Upper lobe of left lung (tissue), 6 donors: Measurements from ENCODE around the gene TRAF2. TPM values are rescaled to one million over a fixed set of nuclear protein-coding genes. Genes with fewer than 3 reads are reported as not detected.

Experiments
- ATAC-seq, 2 donors: fragments of 200-7000 bp; cut with Tn5 transposase; one replicate each; pipeline ENCODE4 v1.9.1; 2022; ENCODE audit warnings: mild to moderate bottlenecking in 2 of 2, moderate library complexity in 2 of 2; ENCODE audit not compliant: low FRiP score in 2 of 2
- DNase-seq, 2 donors: peaks; one replicate each; pipeline ENCODE4 v3.0.0-alpha.2; 2019 to 2020
- H3K27ac ChIP-seq, 4 donors: fragments of 200-600 bp; sonication (generic); one replicate each; pipeline ENCODE4 v1.5.1; 2016 to 2019
- H3K27me3 ChIP-seq, 4 donors: fragments of 200-600 bp; sonication (generic); one replicate each; pipeline ENCODE4 v1.5.1; 2017 to 2019
- H3K36me3 ChIP-seq, 4 donors: fragments of 200-600 bp; sonication (generic); one replicate each; pipeline ENCODE4 v1.5.1; 2016 to 2019
- H3K4me1 ChIP-seq, 4 donors: fragments of 200-600 bp; sonication (generic); one replicate each; pipeline ENCODE4 v1.5.1; 2018 to 2019
- H3K4me3 ChIP-seq, 4 donors: fragments of 200-600 bp; sonication (generic); one replicate each; pipeline ENCODE4 v1.5.1; 2017 to 2019; ENCODE audit warnings: mild to moderate bottlenecking in 2 of 4, moderate library complexity in 1 of 4
- H3K9me3 ChIP-seq, 4 donors: fragments of 200-600 bp; sonication (generic); one replicate each; pipeline ENCODE4 v1.5.1; 2018 to 2019
- CTCF ChIP-seq, 6 experiments: fragments of 450-650 bp in 4 of 6; fragments of 200-600 bp in 2 of 6; sonication (generic) in 2 of 6; IDR thresholded peaks; one replicate each; pipeline ENCODE4 v1.5.1; 2016 to 2019; ENCODE audit warnings: antibody characterized with exemption in 6 of 6
- EP300 ChIP-seq, 4 donors: sonication (generic); formaldehyde crosslinking; IDR thresholded peaks; one replicate each; pipeline ENCODE4 v1.5.1; 2017; ENCODE audit warnings: antibody characterized with exemption in 4 of 4, control low read depth in 2 of 4
- POLR2A ChIP-seq, 4 donors: fragments of 450-650 bp; IDR thresholded peaks; one replicate each; pipeline ENCODE4 v1.5.1; 2016 to 2017; ENCODE audit warnings: antibody characterized with exemption in 4 of 4, mild to moderate bottlenecking in 2 of 4
- POLR2AphosphoS5 ChIP-seq, 2 donors: sonication (generic); formaldehyde crosslinking; IDR thresholded peaks; one replicate each; pipeline ENCODE4 v1.5.1; 2017; ENCODE audit warnings: antibody characterized with exemption in 2 of 2
- WGBS, 2 donors: methylation state at CpG; one replicate each; pipeline ENCODE4 v1.1.5; 2017 to 2018; 5-methylcytosine and 5-hydroxymethylcytosine counted together
- total RNA-seq, 6 donors: library from RNA; depleted of rRNA in 4 of 6; stranded (reverse); fragments of >200 nt in 4 of 6; gene quantifications; one replicate each; pipeline versions ENCODE4 v1.1.0 to v1.2.1, GENCODE V29; 2016 to 2021
- donor health status: DM: no; HTN: no; CAD: no; lungs with moderate emphysema.
- donor health status: DM: no; HTN: yes; CAD: no; lungs with severe emphysema.

TRAF2 gene
- total RNA-seq, 6 donors from 2014 or later, result 10.6 to 20.8 (median 13.4) TPM

DNA sequence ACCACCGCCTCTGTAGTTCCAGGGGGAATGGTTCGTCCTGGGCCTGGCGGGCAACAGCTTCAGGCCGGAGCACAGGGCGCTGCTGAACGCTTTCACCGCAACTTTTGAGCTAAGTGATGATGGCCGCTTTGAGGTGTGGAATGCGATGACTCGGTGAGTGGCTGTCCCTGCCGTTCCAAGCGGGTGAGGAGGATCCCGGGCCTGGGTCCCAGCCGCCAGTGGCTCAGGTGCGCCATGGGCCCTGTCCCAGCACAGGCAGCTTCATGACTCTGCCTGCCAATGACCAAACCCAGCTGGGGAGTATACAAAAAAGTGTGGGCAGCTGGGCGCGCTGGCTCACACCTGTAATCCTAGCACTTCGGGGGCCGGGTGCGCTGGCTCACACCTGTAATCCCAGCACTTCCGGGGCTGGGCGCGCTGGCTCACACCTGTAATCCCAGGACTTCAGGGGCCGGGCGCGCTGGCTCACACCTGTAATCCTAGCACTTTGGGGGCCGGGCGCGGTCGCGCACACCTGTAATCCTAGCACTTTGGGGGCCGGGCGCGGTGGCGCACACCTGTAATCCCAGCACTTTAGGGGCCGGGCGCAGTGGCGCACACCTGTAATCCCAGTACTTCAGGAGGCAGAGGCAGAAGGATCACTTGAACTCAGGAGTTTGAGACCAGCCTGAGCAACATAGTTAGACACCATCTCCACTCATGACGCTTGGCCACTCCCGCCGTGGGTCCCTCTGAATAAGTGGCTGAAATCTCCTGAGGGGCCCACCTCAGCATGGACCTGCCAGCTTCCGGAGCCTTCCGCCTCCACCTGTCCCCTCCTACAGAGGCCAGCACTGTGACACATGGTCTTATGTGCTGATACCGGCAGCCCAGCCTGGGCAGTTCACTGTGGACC lies 66.8 kb downstream of the TRAF2 start:
- WGBS, 2 donors, result 90 to 92% methylated on average over 23 to 40 of the region's 44 CpGs
- TF ChIP-seq EP300 (IDR thresholded peaks at IDR 0.05) (no peak), POLR2A (IDR thresholded peaks at IDR 0.05) (no peak), CTCF (IDR thresholded peaks at IDR 0.05) (no peak), POLR2AphosphoS5 (IDR thresholded peaks at IDR 0.05) (no peak)
- H3K27ac ChIP-seq, result no peak overlapping the region
- peak in 1 of 2 donors; percentile 78 for DNase-seq
- H3K4me3 ChIP-seq, result no peak overlapping the region
- no peaks in the 10 kb centered on the region for H3K27me3 ChIP-seq
- ATAC-seq, result no peak
- no peaks in the 10 kb centered on the region for H3K36me3 ChIP-seq
- peaks cover 19 to 26% (median 21%) of the 10 kb centered on the region in 4 donors for H3K4me1 ChIP-seq
- no peaks in the 10 kb centered on the region for H3K9me3 ChIP-seq

DNA sequence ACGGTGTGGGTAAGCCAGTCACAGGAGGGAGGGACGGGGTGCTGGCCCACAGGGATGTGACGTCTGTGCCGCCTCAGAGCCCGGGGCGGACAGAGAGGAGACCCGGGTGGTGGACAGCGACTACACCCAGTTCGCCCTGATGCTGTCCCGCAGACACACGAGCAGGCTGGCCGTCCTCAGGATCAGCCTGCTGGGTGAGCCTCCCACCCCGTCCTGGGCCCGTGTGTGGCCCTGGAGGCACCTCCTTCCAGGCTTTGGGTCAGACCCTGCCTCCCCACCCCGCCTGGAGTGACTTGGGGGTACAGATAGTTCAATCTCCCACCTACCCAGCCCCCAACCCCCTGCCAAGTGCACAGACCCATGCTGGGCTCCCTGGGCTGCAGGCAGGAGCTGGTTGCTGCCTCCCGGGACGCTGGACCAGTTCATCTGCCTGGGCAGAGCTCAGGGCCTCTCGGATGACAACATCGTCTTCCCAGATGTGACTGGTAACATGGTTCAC lies 67.5 kb downstream of the TRAF2 start:
- no peak for TF ChIP-seq CTCF (IDR thresholded peaks at IDR 0.05)
- TF ChIP-seq EP300 (IDR thresholded peaks at IDR 0.05), result no peak
- TF ChIP-seq POLR2A (IDR thresholded peaks at IDR 0.05), result no peak
- no peak for TF ChIP-seq POLR2AphosphoS5 (IDR thresholded peaks at IDR 0.05)
- peaks cover 12 to 19% (median 17%) of the 10 kb centered on the region in 4 donors for H3K4me1 ChIP-seq
- ATAC-seq (no peak), DNase-seq (no peak)
- no peaks in the 10 kb centered on the region for H3K27me3 ChIP-seq
- H3K27ac ChIP-seq, result no peak overlapping the region
- no peak overlapping the region for H3K4me3 ChIP-seq
- no peaks in the 10 kb centered on the region for H3K9me3 ChIP-seq
- no peaks in the 10 kb centered on the region for H3K36me3 ChIP-seq
- 89% methylated on average over 19 of the region's 19 CpGs; no CpG with 5 or more reads in 1 of the 2 donors for WGBS, 2 donors

GRCh38 chr9:136954270-136955083 lies 68.2 kb downstream of the TRAF2 start:
- Histone ChIP-seq H3K27me3 (no peaks in the 10 kb centered on the region), H3K4me3 (no peak overlapping the region), H3K36me3 (no peaks in the 10 kb centered on the region), H3K27ac (no peak overlapping the region), H3K4me1 (peaks cover 7 to 18% (median 11%) of the 10 kb centered on the region in 4 donors), H3K9me3 (no peaks in the 10 kb centered on the region)
- peak in 1 of 2 donors; percentile 58 for DNase-seq
- TF ChIP-seq POLR2AphosphoS5 (IDR thresholded peaks at IDR 0.05), result no peak
- TF ChIP-seq POLR2A (IDR thresholded peaks at IDR 0.05), result no peak
- no peak for TF ChIP-seq EP300 (IDR thresholded peaks at IDR 0.05)
- TF ChIP-seq CTCF (IDR thresholded peaks at IDR 0.05), result no peak
- no peak for ATAC-seq
- WGBS, 2 donors, result 91 to 93% methylated on average over 16 to 21 of the region's 25 CpGs

DNA sequence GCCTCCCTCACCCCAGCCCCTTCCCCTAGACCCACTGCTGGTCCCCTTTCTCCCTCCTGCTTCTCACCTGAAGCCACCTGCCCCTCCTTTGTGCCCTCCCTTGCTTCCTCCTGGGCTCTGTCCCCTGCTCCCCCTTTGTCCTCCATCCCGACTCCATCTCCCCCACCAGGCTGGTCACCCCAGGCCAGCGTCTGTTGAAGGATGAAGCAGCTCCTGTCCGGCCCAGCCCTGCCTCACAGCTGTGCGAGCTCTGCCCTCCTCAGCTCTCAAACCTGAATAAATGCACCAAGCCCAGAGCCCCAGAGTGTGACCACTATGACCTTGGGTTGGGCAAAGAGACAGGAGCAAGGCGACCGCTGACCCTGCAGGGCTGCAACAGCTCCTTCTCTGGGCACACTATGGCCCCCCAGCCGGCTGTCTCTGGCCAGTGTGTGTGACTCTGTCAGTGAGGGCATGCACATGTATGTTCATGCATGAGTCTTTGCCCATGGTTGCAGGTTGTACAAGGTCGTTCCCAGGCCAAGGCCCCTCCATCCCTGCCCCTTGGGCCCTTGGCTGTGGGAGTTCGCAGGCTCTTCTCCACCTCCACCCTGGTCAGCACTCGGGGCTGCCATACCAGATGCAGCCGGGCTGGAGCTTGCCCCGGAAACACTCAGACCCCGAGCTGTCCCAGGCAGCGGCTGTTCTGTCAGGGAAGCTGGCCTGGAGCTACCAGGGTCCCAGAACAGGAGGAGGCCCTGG lies 69.1 kb downstream of the TRAF2 start:
- no peaks in the 10 kb centered on the region for H3K36me3 ChIP-seq
- DNase-seq (peak in 1 of 2 donors; percentile 57), ATAC-seq (no peak)
- no peaks in the 10 kb centered on the region for H3K27me3 ChIP-seq
- no peaks in the 10 kb centered on the region for H3K9me3 ChIP-seq
- H3K27ac ChIP-seq, result no peak overlapping the region
- no peak for TF ChIP-seq CTCF (IDR thresholded peaks at IDR 0.05)
- no peak for TF ChIP-seq EP300 (IDR thresholded peaks at IDR 0.05)
- TF ChIP-seq POLR2AphosphoS5 (IDR thresholded peaks at IDR 0.05), result no peak
- no peak for TF ChIP-seq POLR2A (IDR thresholded peaks at IDR 0.05)
- no peak overlapping the region for H3K4me3 ChIP-seq
- H3K4me1 ChIP-seq, result peaks cover 4 to 16% (median 7%) of the 10 kb centered on the region in 4 donors
- WGBS, 2 donors, result 90% methylated on average over 4 to 14 of the region's 14 CpGs
